Measurements from ENCODE around the gene CDC7. TPM values are rescaled to one million over a fixed set of nuclear protein-coding genes. Genes with fewer than 3 reads are reported as not detected.

The CDC7 gene
- total RNA-seq, 1 experiment from 2014 or later: 49.9 TPM

DNA sequence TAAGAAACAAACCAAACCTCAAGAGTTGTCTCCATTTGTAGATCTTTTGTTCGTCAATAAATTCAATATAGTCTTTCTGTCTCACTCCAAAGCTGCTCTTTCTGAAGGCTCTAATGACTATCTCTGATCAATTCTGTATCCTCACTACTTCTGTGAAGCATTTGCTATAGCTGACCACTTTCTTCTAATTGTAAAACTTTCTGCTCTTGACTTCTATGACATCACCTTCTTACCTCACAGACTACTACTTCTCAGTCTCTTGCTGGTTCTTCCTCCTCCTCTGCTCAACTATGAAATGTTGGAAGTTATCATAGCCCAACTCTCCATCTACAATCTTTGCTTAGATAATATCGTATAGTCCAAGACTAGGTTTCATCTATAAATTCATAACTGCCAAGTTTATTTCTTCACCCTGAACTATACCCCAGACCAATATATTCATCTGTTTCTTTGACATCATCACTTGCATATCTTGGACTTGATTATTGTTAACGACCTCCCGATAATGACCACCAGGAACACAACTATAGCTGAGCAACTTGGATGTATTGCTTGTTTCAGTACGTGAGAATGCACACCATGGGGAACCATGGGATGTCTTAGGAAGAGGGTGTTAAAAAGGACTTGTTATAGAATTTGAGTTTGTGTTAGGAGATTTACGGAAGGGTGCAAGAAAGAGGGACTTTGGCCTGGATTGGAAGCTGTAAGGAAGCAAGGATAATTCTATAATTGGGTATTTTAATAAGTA, 2.0 kb upstream of the CDC7 start (continued):
- TF ChIP-seq, protein P1, sequence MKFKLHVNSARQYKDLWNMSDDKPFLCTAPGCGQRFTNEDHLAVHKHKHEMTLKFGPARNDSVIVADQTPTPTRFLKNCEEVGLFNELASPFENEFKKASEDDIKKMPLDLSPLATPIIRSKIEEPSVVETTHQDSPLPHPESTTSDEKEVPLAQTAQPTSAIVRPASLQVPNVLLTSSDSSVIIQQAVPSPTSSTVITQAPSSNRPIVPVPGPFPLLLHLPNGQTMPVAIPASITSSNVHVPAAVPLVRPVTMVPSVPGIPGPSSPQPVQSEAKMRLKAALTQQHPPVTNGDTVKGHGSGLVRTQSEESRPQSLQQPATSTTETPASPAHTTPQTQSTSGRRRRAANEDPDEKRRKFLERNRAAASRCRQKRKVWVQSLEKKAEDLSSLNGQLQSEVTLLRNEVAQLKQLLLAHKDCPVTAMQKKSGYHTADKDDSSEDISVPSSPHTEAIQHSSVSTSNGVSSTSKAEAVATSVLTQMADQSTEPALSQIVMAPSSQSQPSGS (CRISPR knock-in tag; IDR thresholded peaks at IDR 0.05; ENCODE audit: borderline replicate concordance, low read depth): no peak
- no peak for TF ChIP-seq TEAD1 (CRISPR knock-in tag; IDR thresholded peaks at IDR 0.05)
- TF ChIP-seq CREM (CRISPR knock-in tag; IDR thresholded peaks at IDR 0.05): no peak
- TF ChIP-seq, protein P2, sequence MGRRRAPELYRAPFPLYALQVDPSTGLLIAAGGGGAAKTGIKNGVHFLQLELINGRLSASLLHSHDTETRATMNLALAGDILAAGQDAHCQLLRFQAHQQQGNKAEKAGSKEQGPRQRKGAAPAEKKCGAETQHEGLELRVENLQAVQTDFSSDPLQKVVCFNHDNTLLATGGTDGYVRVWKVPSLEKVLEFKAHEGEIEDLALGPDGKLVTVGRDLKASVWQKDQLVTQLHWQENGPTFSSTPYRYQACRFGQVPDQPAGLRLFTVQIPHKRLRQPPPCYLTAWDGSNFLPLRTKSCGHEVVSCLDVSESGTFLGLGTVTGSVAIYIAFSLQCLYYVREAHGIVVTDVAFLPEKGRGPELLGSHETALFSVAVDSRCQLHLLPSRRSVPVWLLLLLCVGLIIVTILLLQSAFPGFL (CRISPR knock-in tag; IDR thresholded peaks at IDR 0.05; ENCODE audit: borderline replicate concordance): no peak
- TF ChIP-seq, protein P3, sequence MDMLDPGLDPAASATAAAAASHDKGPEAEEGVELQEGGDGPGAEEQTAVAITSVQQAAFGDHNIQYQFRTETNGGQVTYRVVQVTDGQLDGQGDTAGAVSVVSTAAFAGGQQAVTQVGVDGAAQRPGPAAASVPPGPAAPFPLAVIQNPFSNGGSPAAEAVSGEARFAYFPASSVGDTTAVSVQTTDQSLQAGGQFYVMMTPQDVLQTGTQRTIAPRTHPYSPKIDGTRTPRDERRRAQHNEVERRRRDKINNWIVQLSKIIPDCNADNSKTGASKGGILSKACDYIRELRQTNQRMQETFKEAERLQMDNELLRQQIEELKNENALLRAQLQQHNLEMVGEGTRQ (CRISPR knock-in tag; IDR thresholded peaks at IDR 0.05): no peak

DNA sequence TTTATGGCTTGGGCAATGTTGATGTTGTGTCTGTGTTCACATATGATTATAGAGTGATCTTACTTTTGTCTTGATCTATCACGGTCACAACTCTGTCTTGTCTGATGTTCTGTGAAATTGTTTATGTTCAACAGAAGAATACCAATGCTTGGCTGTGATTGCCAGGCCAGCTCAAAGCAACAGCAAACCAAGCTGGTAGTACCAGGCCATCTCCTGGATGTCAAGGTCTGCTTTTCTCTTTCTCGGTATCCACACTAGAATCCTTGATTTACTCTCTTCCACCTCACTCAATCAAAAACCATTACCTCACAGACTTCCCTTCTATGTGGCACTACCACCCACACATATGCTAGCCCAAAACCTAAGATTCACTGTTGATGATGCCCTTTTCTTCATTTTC, 1.3 kb upstream of the CDC7 start:
- POLR2A ChIA-PET: interaction anchor here (3.3 kb wide), 1 partner anchor 94 kb away, joined by 18 read pairs; the partner anchor contains the start of gene HFM1
- Mint-ChIP-seq H3K36me3 (peaks cover 6% of the 10 kb centered on the region; the same call in 1 of the 2 replicates), H3K27me3 (ENCODE audit: low read depth) (no peaks in the 10 kb centered on the region), H3K4me3 (no peak overlapping the region), H3K9me3 (no peaks in the 10 kb centered on the region), H3K4me1 (peaks cover 15% of the 10 kb centered on the region), H3K27ac (no peak overlapping the region)
- CTCF ChIA-PET: interaction anchor here (0.6 to 1.3 kb wide), 2 partner anchors 11 to 386 kb away, joined by 3 read pairs; partner anchors contain the start of gene TGFBR3
- ATAC-seq: no peak
- no peak for DNase-seq (ENCODE audit: low spot score)
- TF ChIP-seq, protein P4, sequence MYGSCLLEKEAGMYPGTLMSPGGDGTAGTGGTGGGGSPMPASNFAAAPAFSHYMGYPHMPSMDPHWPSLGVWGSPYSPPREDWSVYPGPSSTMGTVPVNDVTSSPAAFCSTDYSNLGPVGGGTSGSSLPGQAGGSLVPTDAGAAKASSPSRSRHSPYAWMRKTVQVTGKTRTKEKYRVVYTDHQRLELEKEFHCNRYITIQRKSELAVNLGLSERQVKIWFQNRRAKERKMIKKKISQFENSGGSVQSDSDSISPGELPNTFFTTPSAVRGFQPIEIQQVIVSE (CRISPR knock-in tag; IDR thresholded peaks at IDR 0.05; ENCODE audit: borderline replicate concordance): no peak
- TF ChIP-seq FOXJ3 (CRISPR knock-in tag; IDR thresholded peaks at IDR 0.05; ENCODE audit: borderline replicate concordance): no peak
- TF ChIP-seq, protein P5, sequence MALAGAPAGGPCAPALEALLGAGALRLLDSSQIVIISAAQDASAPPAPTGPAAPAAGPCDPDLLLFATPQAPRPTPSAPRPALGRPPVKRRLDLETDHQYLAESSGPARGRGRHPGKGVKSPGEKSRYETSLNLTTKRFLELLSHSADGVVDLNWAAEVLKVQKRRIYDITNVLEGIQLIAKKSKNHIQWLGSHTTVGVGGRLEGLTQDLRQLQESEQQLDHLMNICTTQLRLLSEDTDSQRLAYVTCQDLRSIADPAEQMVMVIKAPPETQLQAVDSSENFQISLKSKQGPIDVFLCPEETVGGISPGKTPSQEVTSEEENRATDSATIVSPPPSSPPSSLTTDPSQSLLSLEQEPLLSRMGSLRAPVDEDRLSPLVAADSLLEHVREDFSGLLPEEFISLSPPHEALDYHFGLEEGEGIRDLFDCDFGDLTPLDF (CRISPR knock-in tag; IDR thresholded peaks at IDR 0.05): no peak
- TF ChIP-seq ZNF317 (CRISPR knock-in tag; IDR thresholded peaks at IDR 0.05; ENCODE audit: borderline replicate concordance, low read depth): no peak
- no peak for TF ChIP-seq IRF2 (CRISPR knock-in tag; IDR thresholded peaks at IDR 0.05; ENCODE audit: borderline replicate concordance, low read depth)
- no peak for TF ChIP-seq TEAD1 (CRISPR knock-in tag; IDR thresholded peaks at IDR 0.05)
- TF ChIP-seq ZNF396 (CRISPR knock-in tag; IDR thresholded peaks at IDR 0.05; ENCODE audit: borderline replicate concordance): no peak
- no peak for TF ChIP-seq RORB (CRISPR knock-in tag; IDR thresholded peaks at IDR 0.05)
- TF ChIP-seq, protein P6, sequence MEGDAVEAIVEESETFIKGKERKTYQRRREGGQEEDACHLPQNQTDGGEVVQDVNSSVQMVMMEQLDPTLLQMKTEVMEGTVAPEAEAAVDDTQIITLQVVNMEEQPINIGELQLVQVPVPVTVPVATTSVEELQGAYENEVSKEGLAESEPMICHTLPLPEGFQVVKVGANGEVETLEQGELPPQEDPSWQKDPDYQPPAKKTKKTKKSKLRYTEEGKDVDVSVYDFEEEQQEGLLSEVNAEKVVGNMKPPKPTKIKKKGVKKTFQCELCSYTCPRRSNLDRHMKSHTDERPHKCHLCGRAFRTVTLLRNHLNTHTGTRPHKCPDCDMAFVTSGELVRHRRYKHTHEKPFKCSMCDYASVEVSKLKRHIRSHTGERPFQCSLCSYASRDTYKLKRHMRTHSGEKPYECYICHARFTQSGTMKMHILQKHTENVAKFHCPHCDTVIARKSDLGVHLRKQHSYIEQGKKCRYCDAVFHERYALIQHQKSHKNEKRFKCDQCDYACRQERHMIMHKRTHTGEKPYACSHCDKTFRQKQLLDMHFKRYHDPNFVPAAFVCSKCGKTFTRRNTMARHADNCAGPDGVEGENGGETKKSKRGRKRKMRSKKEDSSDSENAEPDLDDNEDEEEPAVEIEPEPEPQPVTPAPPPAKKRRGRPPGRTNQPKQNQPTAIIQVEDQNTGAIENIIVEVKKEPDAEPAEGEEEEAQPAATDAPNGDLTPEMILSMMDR (IDR thresholded peaks at IDR 0.05): no peak
- no peak for TF ChIP-seq OVOL2 (CRISPR knock-in tag; IDR thresholded peaks at IDR 0.05; ENCODE audit: borderline replicate concordance)
- no peak for TF ChIP-seq NFE2L1 (CRISPR knock-in tag; IDR thresholded peaks at IDR 0.05)

All from WTC11 (cell line).